NT2/D1 (cell line): ENCODE data around the gene GM2A.

Experiments
- SUZ12 ChIP-seq: IDR thresholded peaks from 2 replicates; pipeline ENCODE4 v1.6.1; 2011; ENCODE audit not compliant: insufficient read length, insufficient read depth; ENCODE audit errors: extremely low read depth
- ZNF274 ChIP-seq: IDR thresholded peaks from 2 replicates; pipeline ENCODE4 v1.6.1; 2011; ENCODE audit warnings: mild to moderate bottlenecking, low read depth, low read length

GRCh38 chr5:151225071-151225470 is 27.9 kb upstream of the GM2A start:
- TF ChIP-seq ZNF274 (no peak), SUZ12 (no peak)
